GM15510 (cell line): ENCODE results near the gene PARD3B.

Experiments
- POLR2A ChIP-seq: IDR thresholded peaks from 3 replicates; pipeline ENCODE4 v1.6.1; 2011; ENCODE audit warnings: borderline replicate concordance; ENCODE audit not compliant: insufficient read length; ENCODE audit errors: extremely low read depth

PARD3B gene

DNA sequence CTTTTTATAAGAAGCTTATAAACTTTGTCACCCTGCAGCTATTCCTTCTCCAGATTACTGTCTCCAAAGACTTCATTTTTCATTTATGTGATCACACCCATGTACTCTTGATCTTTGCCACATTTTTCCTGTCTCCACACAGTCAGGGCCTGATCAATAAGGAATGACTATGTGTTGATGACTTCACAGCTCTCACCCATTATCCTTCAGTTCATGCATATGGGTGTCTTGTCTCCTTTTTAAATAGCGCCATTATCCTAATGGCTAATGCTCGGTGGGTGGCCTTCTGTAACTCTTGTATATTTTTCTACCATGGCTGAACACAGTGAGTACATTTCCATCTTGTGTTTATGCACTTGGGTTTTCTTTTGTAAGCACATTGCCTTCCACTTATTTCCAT lies 801.4 kb downstream of the PARD3B start:
- TF ChIP-seq POLR2A = no peak

DNA sequence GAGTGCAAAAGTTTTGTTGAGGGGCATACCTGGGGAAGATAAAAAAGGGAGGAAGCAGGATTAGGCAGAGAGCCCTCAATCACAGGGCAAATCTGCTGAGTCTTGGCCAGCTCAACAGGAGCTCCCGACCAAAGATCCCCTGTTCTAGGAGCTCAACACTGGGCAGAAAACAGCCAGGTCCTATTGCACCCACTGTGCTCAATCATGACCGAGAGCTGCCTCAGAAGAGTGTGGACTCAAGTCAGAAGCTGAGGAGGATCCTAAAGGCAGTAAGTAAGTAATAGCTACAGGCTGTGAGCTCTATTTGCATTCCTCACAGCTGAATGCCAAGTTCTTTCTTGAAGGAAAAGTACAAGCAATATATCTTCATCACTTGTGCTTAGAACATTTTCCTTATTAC lies 802.6 kb downstream of the PARD3B start:
- no peak for TF ChIP-seq POLR2A

DNA sequence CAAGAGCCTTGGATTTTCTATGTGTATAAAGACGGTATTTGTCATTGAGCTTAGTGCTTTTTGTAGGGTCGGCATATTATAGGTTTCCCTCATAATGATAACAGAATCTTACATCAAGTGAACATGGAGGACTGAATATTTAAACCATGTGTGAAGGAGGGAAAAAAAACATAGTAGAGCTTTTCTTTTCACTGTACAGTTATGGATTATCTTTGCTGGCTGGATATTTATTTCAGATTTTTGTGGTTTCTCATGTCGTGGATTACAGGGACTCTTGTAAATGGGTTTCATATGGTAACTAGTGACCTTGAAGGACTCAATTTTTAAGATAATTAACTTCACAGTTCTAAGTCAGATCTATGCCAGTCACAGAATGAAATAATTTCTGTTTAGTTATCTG lies 806.8 kb downstream of the PARD3B start:
- no peak for TF ChIP-seq POLR2A

DNA sequence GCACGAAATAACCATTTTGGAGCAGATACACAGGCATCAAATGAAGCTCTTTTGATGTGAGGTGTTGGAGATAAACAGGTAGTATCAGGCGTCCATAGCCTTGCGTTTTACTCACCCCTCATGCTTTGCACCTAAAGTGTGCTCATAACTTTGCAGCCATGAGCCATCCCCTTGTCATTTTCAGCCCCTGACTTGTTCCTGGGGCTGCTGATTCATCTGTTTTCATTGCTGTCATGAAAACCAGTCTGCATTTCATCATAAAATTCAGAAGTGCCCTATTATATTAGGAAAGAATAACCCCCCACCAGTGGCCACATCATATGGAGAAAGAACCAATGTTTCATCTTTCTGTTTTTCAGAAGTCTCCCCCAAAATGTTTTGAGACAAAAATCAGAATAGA lies 807.3 kb downstream of the PARD3B start:
- no peak for TF ChIP-seq POLR2A

DNA sequence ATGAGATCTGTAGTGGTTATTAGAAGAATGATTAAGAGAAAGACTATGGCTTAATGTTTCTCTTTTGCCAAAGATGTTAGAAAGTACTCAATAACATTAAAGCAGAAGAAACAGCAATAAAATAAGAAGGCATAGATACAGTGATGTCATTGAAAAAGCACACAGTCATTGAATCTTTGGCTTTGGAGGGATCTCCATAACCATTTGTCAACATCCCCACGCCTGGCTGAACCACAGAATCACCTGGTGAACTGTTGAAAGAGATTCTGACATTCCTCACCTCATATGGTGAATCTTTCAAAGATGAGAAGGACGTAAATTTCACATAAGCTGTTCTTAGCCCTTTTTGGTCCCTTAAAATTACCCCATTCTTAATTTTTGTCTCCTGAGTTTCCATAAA lies 812.5 kb downstream of the PARD3B start:
- no peak for TF ChIP-seq POLR2A

DNA sequence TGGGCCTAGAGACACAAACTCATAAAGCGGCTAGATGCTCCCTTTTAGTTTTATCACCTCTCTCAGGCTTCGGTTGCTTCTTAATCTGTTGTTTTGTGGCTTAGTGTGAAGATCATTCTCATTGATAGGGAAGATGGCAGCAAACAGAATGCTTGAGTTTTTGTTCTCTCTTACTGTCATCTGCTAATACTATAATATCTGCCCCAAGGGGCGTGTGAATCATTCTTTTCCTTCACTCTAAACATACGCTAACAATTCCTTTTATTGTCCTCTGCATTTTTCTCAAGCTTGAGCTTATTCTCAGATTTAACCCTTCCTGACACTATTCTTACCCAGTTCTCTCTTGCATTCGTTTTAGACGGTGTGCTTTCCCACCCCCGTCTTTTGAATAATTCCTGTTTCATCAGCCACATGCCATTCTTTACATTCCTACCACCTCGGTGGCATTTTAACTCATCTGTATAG lies 813.1 kb downstream of the PARD3B start:
- no peak for TF ChIP-seq POLR2A

DNA sequence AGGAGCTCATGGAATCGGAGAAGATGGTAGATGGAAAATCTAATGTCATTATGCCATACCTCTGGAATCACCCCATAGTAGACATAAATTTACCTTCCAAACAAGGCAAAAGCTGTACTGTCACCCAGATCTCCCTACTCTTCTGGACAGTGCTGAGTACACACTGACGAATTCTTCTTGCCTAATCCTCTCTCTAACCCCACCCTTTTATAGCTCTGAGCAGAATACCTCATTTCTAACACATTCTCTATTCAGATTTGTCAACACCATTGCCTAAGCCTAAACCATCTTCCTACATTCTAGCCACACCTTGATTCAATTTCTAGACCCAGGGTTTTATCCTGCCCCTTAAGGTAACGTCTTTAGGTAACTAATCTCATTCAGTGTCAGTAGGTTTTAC lies 816.0 kb downstream of the PARD3B start:
- TF ChIP-seq POLR2A = no peak

DNA sequence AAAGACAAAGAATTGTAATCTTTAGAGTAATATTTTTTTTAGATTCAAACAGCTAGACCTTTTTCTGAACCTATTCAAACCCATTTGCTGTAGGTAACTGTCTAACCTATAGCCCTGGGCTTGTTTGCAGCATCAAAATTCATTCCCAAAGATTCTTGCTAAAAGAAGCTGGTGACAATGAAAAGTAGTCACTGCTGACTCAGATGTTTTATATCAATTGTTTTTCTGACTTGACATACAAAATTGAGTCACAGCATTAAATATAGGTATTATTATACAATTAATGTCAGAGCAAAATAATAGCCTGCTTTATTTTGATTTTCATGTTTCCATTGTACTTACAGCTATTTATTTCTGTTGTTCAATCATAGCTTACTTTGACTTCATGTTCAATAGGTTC lies 816.7 kb downstream of the PARD3B start:
- TF ChIP-seq POLR2A = no peak

DNA sequence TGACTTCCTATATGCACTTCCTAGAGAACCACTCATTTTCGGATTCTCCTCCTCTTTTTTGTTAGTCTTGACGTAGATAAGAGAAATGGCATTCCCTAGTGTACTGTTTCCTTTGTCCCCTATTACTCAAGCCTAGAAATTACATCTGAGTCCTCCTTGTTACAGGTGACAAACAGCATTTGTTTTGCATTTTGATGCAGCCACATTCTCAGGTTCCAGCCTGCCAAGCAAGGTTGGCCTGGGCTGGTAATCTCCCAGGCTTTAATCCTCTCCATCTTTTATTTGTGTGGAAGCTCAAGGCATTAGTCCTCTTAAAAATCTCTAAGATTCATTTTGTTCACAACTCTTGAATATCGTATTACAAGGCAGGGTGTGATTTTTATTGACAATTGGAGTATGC lies 819.0 kb downstream of the PARD3B start:
- TF ChIP-seq POLR2A = no peak

DNA sequence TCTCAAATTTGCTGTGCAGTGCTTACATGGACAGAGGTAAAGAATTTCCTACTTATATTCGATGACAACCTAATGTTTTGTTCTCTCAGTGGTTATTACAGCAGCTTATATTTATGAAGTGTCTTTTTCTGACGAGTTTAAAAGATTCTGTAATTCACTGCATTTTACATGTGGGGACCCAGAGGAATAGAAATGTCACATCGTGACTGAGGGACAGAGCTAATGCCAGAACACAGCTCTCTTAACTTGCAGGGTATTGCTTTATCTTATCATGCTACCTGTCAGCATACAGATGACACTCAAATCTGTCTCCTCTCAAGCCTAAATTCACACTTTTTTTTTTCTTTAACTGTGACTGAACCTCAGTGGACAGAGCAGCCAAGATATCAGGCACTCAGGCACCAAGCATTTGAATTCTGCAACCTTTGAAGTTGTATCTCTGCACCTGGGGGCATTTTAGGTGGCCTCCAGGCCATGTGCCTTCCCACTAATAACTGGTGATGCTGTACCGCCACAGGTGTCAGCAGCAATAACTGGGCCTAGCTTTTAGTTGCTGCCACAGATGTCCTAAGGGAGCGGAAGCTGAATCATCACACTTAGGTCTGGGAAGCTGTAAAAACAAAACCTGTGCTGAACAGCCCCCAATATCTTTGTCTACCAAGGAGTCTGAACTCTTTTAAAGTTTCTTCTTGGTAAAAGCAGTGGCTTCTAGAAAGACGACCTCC lies 821.2 kb downstream of the PARD3B start:
- TF ChIP-seq POLR2A = no peak

DNA sequence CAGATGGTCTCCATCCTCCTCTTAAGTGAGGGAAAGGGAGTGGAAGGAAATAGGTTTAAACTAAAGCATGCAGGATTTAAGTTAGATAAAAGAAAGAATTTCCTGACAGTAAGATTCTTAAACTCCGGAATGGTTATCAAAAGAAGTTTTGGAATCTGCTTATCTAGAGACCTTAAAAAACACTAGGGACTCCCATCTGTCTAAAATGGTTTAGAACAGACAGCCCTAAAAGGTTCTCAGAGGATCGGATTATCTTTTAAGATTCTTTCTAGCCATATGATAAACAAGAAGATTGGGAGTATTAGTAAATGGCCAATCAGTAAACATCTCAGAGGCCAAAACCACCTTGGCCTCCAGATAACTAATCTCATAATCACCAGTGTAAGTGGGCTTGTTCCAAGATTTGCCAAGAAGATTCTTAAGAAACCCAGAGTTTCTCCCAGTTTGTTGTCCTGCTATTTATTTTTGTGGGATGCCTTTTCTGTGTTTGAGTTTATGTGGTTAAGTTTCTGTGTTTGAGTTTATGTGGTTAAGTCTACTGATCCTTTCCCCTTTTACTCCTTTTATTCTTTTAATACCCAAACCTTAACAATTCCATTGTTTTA lies 822.2 kb downstream of the PARD3B start:
- TF ChIP-seq POLR2A = no peak

DNA sequence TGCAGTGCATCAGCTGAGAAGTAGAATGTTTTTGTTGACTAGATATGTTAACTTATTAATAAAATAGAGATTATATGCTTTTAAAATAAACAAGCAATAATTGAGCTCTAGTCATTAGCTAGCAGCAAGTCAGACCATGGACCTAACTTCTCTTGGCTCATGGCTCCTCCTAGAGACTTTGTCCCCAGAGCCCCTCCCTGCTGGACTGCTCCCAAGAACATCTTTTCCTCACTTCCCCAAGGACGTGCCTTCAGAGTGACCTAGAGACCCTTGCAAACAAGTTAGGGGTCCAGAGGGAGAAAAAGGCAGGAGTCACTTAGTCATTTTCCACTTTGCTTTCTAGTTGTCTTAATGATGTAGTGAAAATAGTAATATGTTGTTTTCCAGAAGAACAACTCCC lies 824.5 kb downstream of the PARD3B start:
- no peak for TF ChIP-seq POLR2A

DNA sequence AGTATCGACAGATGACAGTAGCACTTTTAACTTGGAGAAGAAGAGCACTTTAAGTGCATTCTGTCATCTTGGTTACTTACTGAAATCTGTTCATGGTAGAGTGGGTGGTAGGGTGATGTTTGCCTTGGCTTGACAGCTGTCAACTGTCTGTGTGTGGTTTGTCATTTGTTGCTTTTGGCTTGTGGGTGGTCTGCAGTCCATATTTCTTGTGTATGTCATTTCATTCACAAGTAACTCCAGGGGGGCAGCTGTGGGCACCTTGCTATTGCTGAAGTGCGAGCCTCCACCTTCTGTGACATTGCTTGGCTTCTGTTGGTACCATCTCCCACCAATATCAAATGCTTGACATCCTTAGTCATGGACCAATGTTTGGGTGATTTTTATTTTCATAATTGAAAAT lies 825.5 kb downstream of the PARD3B start:
- TF ChIP-seq POLR2A = no peak

DNA sequence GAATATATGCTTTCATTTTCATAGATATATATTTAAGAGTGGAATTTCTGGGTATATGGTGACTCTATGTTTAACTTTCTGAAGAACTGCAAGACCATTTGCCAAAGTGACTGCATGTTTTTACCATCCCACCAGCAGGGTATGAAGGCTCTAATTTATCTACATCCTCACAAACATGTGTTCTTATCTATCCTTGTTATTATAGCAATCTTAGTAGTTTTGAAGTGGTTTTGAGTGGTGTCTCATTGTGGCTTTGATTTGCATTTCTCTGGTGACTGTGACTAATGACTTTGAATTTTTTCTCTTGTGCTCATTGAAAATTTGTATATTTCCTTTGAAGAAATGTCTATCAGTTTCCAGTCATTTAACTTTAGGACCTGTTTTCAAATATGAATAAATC lies 826.9 kb downstream of the PARD3B start:
- no peak for TF ChIP-seq POLR2A

DNA sequence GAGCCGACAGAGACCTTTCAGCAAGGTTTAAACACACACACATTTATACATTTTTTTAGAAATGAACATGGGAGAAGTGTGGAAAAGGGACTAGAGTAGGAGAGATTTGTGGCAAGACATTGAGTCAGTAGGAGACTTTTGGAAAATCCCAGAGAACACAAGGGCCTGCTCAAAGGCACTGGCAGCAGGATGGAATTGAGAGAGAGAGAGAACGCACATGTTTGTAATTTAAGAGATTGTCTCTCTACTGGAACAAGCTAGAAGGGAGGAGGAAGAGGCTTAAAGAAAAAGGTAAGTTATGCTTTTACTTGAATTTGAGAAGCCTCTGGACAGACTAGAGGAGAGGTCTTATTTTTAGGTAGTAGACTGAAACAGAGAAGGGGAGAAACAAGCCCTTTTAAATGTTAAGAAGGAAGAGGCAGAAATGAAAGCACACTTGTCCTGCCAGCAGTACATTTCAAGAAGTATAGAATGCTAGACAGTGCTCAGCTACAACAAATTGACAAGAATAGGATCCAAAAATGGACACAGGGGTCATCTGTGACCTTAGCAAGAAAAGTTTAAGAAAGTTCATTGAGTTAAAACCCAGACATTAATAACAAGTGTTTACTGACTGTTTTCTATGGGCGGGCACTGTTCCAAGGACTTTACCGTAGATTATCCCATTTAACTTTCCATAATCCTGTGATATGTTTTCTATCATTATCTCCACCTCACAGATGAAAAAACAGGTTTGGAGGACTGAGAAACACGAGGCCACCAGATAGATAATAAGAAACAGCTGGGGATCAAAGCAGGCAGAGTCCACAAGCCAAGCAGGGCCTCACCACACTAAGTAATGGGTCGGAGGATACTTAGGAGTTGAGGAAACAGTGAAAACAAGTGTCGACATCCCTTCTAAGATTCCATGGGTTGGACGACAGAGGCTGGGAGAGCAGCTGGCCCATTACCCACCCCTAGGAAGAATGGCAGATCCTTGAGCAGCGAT lies 830.5 kb downstream of the PARD3B start:
- TF ChIP-seq POLR2A = no peak
